ENCODE measurements around the gene RGS21. TPM values are rescaled to one million over a fixed set of nuclear protein-coding genes. Genes with fewer than 3 reads are reported as not detected.

RGS21 gene
- total RNA-seq, 1 donor from 2014 or later = not detected

DNA sequence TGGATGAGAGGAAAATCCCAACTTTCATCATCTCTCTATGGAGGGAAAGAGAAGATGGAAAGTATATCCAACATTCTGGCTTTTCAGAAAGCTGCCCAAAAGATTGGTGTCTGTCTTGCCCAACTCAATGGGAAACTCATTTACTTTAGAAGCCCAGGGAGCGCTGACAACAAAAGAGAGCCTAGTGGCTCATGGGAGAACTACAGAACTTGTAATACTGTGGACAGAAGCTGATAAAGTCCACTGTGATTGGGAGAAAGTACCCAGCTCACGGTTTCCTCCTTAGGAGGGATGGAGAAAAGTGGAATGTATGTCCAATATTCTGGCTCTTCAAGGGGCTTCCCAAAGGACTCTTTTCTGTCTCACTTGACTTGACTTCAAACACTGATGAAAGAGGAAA lies 66.0 kb downstream of the RGS21 start:
- Mint-ChIP-seq H3K4me1 (ENCODE audit: low read depth) (peaks cover 6% of the 10 kb centered on the region), H3K27me3 (ENCODE audit: low read depth) (no peaks in the 10 kb centered on the region)

DNA sequence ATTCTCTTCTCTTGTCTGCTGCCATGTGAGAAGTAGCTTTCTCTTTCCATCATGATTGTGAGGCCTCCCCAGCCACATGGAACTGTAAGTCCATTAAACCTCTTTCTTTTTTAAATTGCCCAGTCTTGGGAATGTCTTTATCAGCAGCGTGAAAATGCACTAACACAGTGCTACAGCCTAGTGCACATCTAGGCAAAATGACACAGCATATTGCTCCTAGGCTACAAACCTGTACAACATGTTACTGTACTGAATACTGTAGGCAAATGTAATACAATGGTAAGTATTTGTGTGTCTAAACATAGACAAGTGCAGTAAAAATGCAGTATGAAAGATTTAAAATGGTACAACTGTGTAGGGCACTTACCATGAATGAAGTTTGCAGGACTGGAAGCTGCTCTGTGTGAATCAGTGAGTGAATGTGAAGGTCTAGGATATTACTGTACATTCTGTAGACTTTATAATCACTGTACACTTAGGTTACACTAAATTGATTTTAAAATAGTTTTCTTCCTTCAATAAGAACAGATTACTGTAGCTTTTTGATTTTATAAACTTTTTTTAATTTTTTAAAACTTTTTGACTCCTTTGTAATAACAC lies 69.4 kb downstream of the RGS21 start:
- no peaks in the 10 kb centered on the region for H3K36me3 Mint-ChIP-seq (ENCODE audit: low read depth)
- H3K4me3 Mint-ChIP-seq (ENCODE audit: unreplicated experiment) = no peak overlapping the region
- no peak for DNase-seq (ENCODE audit: low spot score)
- H3K27me3 Mint-ChIP-seq (ENCODE audit: low read depth) = no peaks in the 10 kb centered on the region
- H3K27ac Mint-ChIP-seq (ENCODE audit: unreplicated experiment) = no peak overlapping the region
- no peaks in the 10 kb centered on the region for H3K4me1 Mint-ChIP-seq (ENCODE audit: low read depth)
- TF ChIP-seq, protein P1, sequence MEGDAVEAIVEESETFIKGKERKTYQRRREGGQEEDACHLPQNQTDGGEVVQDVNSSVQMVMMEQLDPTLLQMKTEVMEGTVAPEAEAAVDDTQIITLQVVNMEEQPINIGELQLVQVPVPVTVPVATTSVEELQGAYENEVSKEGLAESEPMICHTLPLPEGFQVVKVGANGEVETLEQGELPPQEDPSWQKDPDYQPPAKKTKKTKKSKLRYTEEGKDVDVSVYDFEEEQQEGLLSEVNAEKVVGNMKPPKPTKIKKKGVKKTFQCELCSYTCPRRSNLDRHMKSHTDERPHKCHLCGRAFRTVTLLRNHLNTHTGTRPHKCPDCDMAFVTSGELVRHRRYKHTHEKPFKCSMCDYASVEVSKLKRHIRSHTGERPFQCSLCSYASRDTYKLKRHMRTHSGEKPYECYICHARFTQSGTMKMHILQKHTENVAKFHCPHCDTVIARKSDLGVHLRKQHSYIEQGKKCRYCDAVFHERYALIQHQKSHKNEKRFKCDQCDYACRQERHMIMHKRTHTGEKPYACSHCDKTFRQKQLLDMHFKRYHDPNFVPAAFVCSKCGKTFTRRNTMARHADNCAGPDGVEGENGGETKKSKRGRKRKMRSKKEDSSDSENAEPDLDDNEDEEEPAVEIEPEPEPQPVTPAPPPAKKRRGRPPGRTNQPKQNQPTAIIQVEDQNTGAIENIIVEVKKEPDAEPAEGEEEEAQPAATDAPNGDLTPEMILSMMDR (IDR thresholded peaks at IDR 0.05) = no peak
- H3K9me3 Mint-ChIP-seq (ENCODE audit: low read depth) = peaks cover 17% of the 10 kb centered on the region

More for the DNA sequence above, 66.0 kb downstream of the RGS21 start:
- H3K4me3 Mint-ChIP-seq (ENCODE audit: unreplicated experiment) = no peak overlapping the region
- peaks cover 17% of the 10 kb centered on the region for H3K9me3 Mint-ChIP-seq (ENCODE audit: low read depth)
- no peak for DNase-seq (ENCODE audit: low spot score)
- H3K36me3 Mint-ChIP-seq (ENCODE audit: low read depth) = no peaks in the 10 kb centered on the region
- TF ChIP-seq, protein P1 (IDR thresholded peaks at IDR 0.05) = no peak
- no peak overlapping the region for H3K27ac Mint-ChIP-seq (ENCODE audit: unreplicated experiment)

DNA sequence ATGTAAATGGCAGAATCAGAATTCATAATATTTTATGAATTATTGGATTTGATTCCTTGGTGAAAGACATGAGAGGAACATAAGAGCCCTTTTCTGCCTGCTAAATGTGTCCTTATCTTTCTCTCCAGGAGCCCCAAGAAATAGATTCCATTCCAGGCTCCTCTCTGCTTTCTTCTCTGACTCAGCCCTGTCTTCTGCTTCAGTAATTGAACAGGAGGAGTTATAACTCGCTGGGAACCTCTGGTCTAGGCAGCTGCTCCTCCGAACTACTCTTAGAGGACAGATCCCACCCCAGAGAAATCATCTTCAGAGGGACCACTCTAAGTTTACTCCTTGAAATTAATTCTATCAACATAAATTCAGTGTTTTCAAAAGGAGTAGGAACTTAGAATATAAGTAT lies 78.4 kb downstream of the RGS21 start:
- DNase-seq (ENCODE audit: low spot score) = no peak
- Mint-ChIP-seq H3K27me3 (ENCODE audit: low read depth) (peaks cover 6% of the 10 kb centered on the region), H3K36me3 (ENCODE audit: low read depth) (no peaks in the 10 kb centered on the region), H3K27ac (ENCODE audit: unreplicated experiment) (no peak overlapping the region), H3K9me3 (ENCODE audit: low read depth) (peaks cover 1% of the 10 kb centered on the region), H3K4me1 (ENCODE audit: low read depth) (no peaks in the 10 kb centered on the region), H3K4me3 (ENCODE audit: unreplicated experiment) (no peak overlapping the region)
- TF ChIP-seq, protein P1 (IDR thresholded peaks at IDR 0.05) = no peak

DNA sequence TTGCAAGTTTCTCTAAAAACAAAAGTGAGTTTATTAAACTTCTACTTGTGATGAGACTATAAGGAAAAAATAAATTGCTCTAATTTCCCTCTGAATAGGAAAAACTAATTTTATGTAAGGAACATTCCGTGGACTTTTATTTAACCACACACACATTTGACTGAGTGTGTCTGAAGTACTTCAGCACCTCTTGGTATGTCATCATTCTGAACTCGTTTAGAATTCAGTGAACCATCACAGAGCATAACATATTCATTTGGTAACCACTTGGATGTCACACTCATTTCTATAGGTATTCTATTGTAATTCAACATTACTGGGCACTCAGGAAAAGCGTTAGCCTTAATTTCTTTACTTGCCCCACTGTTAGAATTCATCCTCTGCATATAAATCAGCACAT lies 79.1 kb downstream of the RGS21 start:
- no peak for DNase-seq (ENCODE audit: low spot score)
- TF ChIP-seq, protein P1 (IDR thresholded peaks at IDR 0.05) = no peak
- H3K27ac Mint-ChIP-seq (ENCODE audit: unreplicated experiment) = no peak overlapping the region
- H3K4me3 Mint-ChIP-seq (ENCODE audit: unreplicated experiment) = no peak overlapping the region
- peaks cover 6% of the 10 kb centered on the region for H3K27me3 Mint-ChIP-seq (ENCODE audit: low read depth)
- peaks cover 7% of the 10 kb centered on the region for H3K9me3 Mint-ChIP-seq (ENCODE audit: low read depth)
- H3K36me3 Mint-ChIP-seq (ENCODE audit: low read depth) = no peaks in the 10 kb centered on the region
- H3K4me1 Mint-ChIP-seq (ENCODE audit: low read depth) = no peaks in the 10 kb centered on the region

DNA sequence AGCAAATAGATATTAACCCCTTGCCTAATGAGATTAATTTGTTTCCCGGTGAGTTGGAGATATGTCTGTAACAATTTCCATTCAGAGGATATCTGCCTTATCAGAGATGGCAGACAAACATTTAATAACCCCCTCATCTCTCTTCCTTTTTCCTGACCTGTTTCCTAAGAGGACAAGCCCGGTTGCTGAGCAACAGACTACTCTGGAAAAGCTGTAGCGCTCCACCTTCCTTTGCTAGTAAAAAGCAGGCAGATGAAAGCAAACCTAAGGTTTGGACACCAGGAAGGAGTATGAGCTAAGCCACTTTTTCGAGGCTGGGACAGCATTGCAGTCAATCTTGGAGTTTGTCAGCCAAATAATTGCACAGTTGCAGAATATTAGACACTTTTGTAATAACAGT lies 82.4 kb downstream of the RGS21 start:
- peaks cover 18% of the 10 kb centered on the region for H3K4me1 Mint-ChIP-seq (ENCODE audit: low read depth)
- H3K4me3 Mint-ChIP-seq (ENCODE audit: unreplicated experiment) = no peak overlapping the region
- no peaks in the 10 kb centered on the region for H3K36me3 Mint-ChIP-seq (ENCODE audit: low read depth)
- TF ChIP-seq, protein P1 (IDR thresholded peaks at IDR 0.05) = no peak
- H3K27ac Mint-ChIP-seq (ENCODE audit: unreplicated experiment) = no peak overlapping the region
- no peak for DNase-seq (ENCODE audit: low spot score)
- peaks cover 7% of the 10 kb centered on the region for H3K9me3 Mint-ChIP-seq (ENCODE audit: low read depth)
- H3K27me3 Mint-ChIP-seq (ENCODE audit: low read depth) = peaks cover 1% of the 10 kb centered on the region
